Measurements from ENCODE around the gene MBOAT7.
"Not testable (repeated sequence)": the region's sequence is repeated elsewhere in the genome, so short reads cannot be mapped to it uniquely, and the experiment has no call there.

MBOAT7 gene

GRCh38 chr19:54209058-54209810 is 19.9 kb upstream of the MBOAT7 start:
- peak; percentile 20 for DNase-seq (ENCODE audit: low read depth)

GRCh38 chr19:54208784-54209057 is 19.3 kb upstream of the MBOAT7 start:
- DNase-seq (ENCODE audit: low read depth) = no peak

- DNase-seq (ENCODE audit: low read depth) = peak; percentile 31
Measured at GRCh38 chr19:54207983-54208783, 18.8 kb upstream of the MBOAT7 start.

- no peak for DNase-seq (ENCODE audit: low read depth)
Measured at GRCh38 chr19:54207676-54207982, 18.2 kb upstream of the MBOAT7 start.

- DNase-seq (ENCODE audit: low read depth) = not testable (repeated sequence)
Measured at GRCh38 chr19:54207193-54207592, 17.8 kb upstream of the MBOAT7 start.

GRCh38 chr19:54206831-54207177 is 17.4 kb upstream of the MBOAT7 start:
- DNase-seq (ENCODE audit: low read depth) = no peak

GRCh38 chr19:54206030-54206830 is 16.9 kb upstream of the MBOAT7 start:
- no peak for DNase-seq (ENCODE audit: low read depth)

GRCh38 chr19:54204767-54205468 is 15.5 kb upstream of the MBOAT7 start:
- DNase-seq (ENCODE audit: low read depth) = no peak

GRCh38 chr19:54203151-54203611 is 13.8 kb upstream of the MBOAT7 start:
- no peak for DNase-seq (ENCODE audit: low read depth)

- no peak for DNase-seq (ENCODE audit: low read depth)
Measured at GRCh38 chr19:54201980-54202379, 12.6 kb upstream of the MBOAT7 start.

- DNase-seq (ENCODE audit: low read depth) = no peak
Measured at GRCh38 chr19:54201172-54201701, 11.9 kb upstream of the MBOAT7 start.

GRCh38 chr19:54199401-54199800 is 10.0 kb upstream of the MBOAT7 start:
- no peak for DNase-seq (ENCODE audit: low read depth)

- DNase-seq (ENCODE audit: low read depth) = no peak
Measured at GRCh38 chr19:54197121-54197520, 7.7 kb upstream of the MBOAT7 start.

GRCh38 chr19:54196536-54196935 is 7.2 kb upstream of the MBOAT7 start:
- DNase-seq (ENCODE audit: low read depth) = no peak

- not testable (repeated sequence) for DNase-seq (ENCODE audit: low read depth)
Measured at GRCh38 chr19:54194463-54194862, 5.1 kb upstream of the MBOAT7 start.

- no peak for DNase-seq (ENCODE audit: low read depth)
Measured at GRCh38 chr19:54193011-54193410, 3.6 kb upstream of the MBOAT7 start.

- DNase-seq (ENCODE audit: low read depth) = no peak
Measured at GRCh38 chr19:54191811-54192453, 2.6 kb upstream of the MBOAT7 start.

- peak; percentile 79 for DNase-seq (ENCODE audit: low read depth)
Measured at GRCh38 chr19:54191011-54191810, 1.8 kb upstream of the MBOAT7 start, which contains the start of gene TSEN34. Gene TSEN34 (plus strand): TSS chr19:54191308. CDS start chr19:54191365, 57 bp downstream.

GRCh38 chr19:54190503-54191010 is 1.2 kb upstream of the MBOAT7 start:
- peak; percentile 100 for DNase-seq (ENCODE audit: low read depth)

Data from activated T-cell treated with anti-CD3 and anti-CD28 coated beads for 24 hours (primary cell).